HEK293T (cell line): ENCODE results near the gene KMT5B.

Experiments
- ARNT ChIP-seq: fragments of 450-650 bp; IDR thresholded peaks from 2 replicates; pipeline ENCODE4 v1.6.1; 2017; ENCODE audit warnings: mild to moderate bottlenecking
- CTBP1 ChIP-seq: fragments of 450-650 bp; IDR thresholded peaks from 2 replicates; pipeline ENCODE4 v1.6.1; 2016; ENCODE audit warnings: borderline replicate concordance
- ELF4 ChIP-seq: fragments of 450-650 bp; IDR thresholded peaks from 2 replicates; pipeline ENCODE4 v1.6.1; 2017; ENCODE audit warnings: antibody characterized with exemption
- FOXA1 ChIP-seq: fragments of 450-650 bp; IDR thresholded peaks from 2 replicates; pipeline ENCODE4 v1.6.1; 2016; ENCODE audit warnings: mild to moderate bottlenecking
- FOXM1 ChIP-seq: fragments of 450-650 bp; IDR thresholded peaks from 2 replicates; pipeline ENCODE4 v1.6.1; 2017; ENCODE audit warnings: mild to moderate bottlenecking, borderline replicate concordance
- NFRKB ChIP-seq: fragments of 450-650 bp; IDR thresholded peaks from 2 replicates; pipeline ENCODE4 v1.6.1; 2016; ENCODE audit warnings: mild to moderate bottlenecking, moderate library complexity
- SP1 ChIP-seq: fragments of 450-650 bp; IDR thresholded peaks from 2 replicates; pipeline ENCODE4 v1.6.1; 2017
- SUZ12 ChIP-seq: fragments of 450-650 bp; IDR thresholded peaks from 2 replicates; pipeline ENCODE4 v1.6.1; 2016; ENCODE audit warnings: mild to moderate bottlenecking
- TARDBP ChIP-seq: fragments of 450-650 bp; IDR thresholded peaks from 2 replicates; pipeline ENCODE4 v1.6.1; 2016
- ZNF384 ChIP-seq: fragments of 450-650 bp; IDR thresholded peaks from 2 replicates; pipeline ENCODE4 v1.6.1; 2016
- TF ChIP-seq, protein P1 (sequence below): fragments of 450-650 bp; IDR thresholded peaks from 2 replicates; pipeline ENCODE4 v1.6.1; 2016

DNA sequence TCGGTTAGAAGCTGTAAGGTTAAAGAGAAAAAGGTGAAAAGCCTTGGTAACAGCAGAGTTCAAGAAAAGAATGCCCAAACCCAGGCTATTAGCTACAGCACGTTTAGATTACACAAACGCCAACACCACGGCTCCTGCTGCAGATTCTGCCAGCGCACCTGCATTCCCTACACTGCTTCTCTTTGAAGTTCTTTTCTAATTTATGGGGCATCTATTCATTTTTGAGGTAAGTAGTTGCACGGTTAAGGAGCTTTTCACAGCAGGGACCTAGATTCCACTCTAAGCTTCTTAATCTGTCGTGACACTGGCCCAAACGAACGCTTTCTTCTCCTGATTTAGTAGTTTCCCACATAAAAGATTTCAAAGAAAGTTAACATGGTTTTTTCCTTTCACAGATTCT lies 53.9 kb downstream of the KMT5B start:
- TF ChIP-seq ZNF384, result no peak
- TF ChIP-seq SP1, result no peak
- TF ChIP-seq FOXA1, result no peak
- no peak for TF ChIP-seq FOXM1
- no peak for TF ChIP-seq NFRKB
- TF ChIP-seq ARNT, result no peak
- no peak for TF ChIP-seq TARDBP
- TF ChIP-seq, protein P1, sequence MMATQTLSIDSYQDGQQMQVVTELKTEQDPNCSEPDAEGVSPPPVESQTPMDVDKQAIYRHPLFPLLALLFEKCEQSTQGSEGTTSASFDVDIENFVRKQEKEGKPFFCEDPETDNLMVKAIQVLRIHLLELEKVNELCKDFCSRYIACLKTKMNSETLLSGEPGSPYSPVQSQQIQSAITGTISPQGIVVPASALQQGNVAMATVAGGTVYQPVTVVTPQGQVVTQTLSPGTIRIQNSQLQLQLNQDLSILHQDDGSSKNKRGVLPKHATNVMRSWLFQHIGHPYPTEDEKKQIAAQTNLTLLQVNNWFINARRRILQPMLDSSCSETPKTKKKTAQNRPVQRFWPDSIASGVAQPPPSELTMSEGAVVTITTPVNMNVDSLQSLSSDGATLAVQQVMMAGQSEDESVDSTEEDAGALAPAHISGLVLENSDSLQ, result no peak
- TF ChIP-seq SUZ12, result no peak
- TF ChIP-seq ELF4, result no peak
- no peak for TF ChIP-seq CTBP1
